HG03196 (cell line): Measurements from ENCODE around the gene ZNF358.
A peak's percentile ranks its signal among the peaks of the same experiment; 100 is the strongest.

Experiments
- ATAC-seq: cut with Tn5 transposase; IDR thresholded peaks from one replicate; pipeline ENCODE4 v1.9.1; 2021; ENCODE audit not compliant: unreplicated experiment

The ZNF358 gene

GRCh38 chr19:7519361-7520130 is 3.6 kb downstream of the ZNF358 start:
- ATAC-seq: no peak

- no peak for ATAC-seq
Observed at GRCh38 chr19:7520131-7521051, 4.5 kb downstream of the ZNF358 start.

DNA sequence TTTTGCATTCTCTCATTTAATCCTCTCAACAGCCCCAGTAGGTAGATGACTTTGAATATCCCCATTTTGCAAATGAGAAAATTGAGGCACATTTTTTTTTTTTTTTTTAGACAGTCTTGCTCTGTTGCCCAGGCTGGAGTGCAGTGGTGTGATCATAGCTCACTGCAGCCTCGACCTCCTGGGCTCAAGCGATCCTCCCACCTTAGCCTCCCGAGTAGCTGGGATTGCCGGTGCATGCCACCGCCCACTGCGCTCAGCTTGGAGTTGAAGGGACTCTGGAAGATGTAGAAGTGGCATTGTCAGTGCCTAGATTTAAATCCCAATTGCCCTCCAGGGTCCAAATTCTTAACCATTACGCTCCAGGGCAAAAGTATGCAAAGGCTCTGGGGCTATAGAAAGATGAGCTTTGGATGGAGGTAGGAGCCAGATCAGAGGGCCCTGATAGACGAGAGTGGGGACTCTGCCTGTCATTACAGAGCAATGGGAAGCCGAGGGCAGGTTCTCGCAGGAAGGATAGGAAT is 5.7 kb downstream of the ZNF358 start:
- ATAC-seq: no peak

GRCh38 chr19:7522072-7522922 is 6.4 kb downstream of the ZNF358 start, which contains the start of gene MCOLN1:
MCOLN1 (plus strand) TSS chr19:7522624; CDS start chr19:7522751, 127 bp downstream.
- ATAC-seq: peak; percentile 75

GRCh38 chr19:7522923-7523667 is 7.2 kb downstream of the ZNF358 start:
- ATAC-seq: no peak

- no peak for ATAC-seq
Observed at GRCh38 chr19:7524523-7524922, 8.6 kb downstream of the ZNF358 start.

- no peak for ATAC-seq
Observed at GRCh38 chr19:7524992-7525739, 9.3 kb downstream of the ZNF358 start.

GRCh38 chr19:7526059-7526929 is 10.4 kb downstream of the ZNF358 start:
- no peak for ATAC-seq

GRCh38 chr19:7527516-7528191 is 11.8 kb downstream of the ZNF358 start:
- no peak for ATAC-seq

- no peak for ATAC-seq
Observed at GRCh38 chr19:7528192-7528519, 12.3 kb downstream of the ZNF358 start.

DNA sequence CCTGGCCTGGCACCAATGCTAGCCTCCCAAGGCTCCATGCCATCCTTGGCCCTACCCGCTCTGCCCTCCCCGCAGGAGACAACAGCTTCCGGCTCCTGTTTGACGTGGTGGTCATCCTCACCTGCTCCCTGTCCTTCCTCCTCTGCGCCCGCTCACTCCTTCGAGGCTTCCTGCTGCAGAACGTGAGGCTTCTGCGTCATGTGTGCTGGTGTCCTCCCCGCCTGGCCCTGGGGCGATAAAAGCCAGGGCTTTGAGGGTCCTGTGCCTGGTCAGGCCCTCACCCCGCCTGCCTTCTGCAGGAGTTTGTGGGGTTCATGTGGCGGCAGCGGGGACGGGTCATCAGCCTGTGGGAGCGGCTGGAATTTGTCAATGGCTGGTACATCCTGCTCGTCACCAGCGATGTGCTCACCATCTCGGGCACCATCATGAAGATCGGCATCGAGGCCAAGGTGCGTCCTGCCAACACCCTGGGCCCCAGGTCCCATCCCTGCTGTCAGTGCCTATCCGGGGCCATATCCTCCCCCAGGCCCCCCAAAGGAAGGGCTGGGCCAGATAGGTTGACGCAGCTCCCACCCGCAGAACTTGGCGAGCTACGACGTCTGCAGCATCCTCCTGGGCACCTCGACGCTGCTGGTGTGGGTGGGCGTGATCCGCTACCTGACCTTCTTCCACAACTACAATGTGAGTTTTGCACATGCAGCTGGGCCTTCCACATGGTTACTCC is 12.8 kb downstream of the ZNF358 start:
- no peak for ATAC-seq

GRCh38 chr19:7529246-7529600 is 13.3 kb downstream of the ZNF358 start:
- ATAC-seq: no peak

DNA sequence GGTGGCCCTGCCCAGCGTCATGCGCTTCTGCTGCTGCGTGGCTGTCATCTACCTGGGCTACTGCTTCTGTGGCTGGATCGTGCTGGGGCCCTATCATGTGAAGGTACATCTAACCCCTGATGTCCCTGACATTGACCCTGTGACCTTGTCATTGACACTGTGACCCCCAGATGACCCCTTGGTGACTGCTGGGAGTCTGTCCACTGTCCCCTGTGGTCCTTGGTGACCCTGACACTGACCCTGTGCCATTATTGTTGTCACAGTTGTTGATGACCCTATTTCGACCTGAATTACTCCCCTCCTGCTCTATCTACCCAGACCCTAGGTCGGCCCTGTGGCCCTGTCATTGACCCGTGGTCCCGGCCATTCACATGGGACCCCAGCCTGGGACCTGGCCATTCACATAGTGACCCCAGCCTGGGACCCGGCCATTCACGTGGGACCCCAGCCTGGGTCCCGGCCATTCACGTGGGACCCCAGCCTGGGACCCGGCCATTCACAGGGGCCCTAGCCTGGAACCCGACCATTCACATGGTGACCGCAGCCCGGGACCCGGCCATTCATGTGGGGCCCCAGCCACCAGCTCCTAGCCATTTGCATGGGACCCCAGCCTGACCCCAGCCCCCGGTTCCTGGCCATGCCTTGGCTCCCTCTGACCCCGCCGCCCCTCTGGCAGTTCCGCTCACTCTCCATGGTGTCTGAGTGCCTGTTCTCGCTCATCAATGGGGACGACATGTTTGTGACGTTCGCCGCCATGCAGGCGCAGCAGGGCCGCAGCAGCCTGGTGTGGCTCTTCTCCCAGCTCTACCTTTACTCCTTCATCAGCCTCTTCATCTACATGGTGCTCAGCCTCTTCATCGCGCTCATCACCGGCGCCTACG is 13.9 kb downstream of the ZNF358 start:
- ATAC-seq: no peak

- ATAC-seq: no peak
Observed at GRCh38 chr19:7533281-7533885, 17.5 kb downstream of the ZNF358 start.

DNA sequence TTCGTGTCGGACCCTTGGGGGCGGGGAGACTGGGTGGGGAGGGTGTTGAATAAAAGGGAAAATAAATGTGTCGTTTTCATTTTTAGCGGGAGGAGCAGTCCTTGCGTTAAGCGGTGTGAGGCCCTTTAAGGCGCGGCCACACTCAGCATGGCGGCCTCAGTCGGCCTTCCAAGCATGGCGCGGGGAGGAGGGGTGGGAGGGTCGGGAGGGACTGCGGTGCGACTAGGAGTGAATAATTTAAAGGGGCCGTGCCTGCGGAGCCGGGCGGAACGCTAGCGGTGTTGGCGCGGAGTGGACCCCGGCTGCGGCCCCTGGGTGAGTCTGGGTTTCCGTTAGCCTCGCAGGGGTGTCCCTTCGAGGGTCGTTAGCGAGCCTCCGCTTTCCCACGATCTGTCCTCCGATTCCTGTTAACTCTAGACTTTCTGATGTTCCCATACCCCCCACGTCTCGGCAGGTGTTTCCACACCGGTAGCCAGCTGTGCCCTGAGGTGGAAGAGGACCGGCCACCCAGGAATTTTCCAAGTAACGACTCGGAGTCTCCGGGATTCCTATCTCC is 18.1 kb downstream of the ZNF358 start:
- ATAC-seq: no peak
